ELF-1 (cell line): ENCODE data around the gene CCSER2.
A peak's percentile ranks its signal among the peaks of the same experiment; 100 is the strongest.

Source experiments
- DNase-seq: peaks from one replicate; pipeline ENCODE4 v3.0.0-alpha.2; 2016; ENCODE audit warnings: low read depth, low spot score

CCSER2 gene

DNA sequence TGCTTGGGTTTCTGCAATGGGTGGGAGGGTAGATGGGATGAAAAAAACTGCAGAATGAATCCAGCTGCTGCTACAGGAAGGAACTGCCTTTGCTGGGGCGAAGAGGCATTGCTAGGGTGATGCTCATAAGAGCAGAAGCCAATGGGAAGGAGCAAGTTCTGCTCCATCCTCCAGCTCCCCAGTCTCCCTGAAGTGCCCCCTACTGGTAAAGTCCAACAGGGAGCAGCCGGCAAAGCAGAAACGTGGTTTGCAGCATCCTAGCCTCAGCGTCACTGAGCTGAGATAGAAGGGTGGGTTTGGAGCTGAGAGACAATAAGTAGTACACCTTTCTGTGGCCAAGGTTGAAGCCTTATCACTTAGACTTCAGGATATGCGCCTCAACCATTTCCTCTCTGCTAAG, 220.5 kb downstream of the CCSER2 start:
- no peak for DNase-seq

DNA sequence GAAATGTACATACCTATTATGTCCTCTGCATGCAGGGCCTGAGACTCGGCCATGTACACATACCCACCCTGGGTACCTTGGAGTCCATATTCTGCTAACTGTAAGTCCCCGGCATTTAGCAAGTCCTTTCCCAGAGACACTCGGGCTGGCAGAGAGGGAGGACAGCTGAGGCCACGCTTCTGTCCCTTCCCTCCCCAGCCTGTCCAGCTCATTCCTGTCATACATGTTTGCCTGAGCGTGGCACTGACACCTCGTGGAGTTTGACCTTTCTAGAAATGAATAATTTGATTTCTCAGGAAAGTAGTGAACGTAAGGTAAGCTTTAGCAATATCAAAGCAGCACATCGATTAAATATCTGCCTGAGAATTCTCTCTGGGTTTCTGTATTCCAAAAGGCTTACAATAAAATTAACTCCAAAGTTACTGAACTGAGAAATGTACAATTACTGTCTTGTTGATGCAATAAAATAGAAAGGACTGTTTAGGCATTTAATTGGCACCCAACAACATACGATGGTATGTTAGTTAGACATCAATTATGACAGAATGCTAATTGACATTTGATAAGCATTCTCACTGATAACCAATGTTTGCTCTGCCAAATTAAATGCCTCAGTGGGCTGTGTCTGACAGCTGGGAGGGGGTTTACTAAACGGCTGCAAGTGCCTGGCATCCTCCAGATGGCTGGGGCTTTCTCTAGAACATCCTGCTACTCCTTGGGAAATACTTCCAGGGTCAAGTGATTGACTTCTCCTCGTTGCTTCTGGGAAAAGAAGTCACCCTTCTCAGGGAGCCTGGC, 221.2 kb downstream of the CCSER2 start:
- no peak for DNase-seq

DNA sequence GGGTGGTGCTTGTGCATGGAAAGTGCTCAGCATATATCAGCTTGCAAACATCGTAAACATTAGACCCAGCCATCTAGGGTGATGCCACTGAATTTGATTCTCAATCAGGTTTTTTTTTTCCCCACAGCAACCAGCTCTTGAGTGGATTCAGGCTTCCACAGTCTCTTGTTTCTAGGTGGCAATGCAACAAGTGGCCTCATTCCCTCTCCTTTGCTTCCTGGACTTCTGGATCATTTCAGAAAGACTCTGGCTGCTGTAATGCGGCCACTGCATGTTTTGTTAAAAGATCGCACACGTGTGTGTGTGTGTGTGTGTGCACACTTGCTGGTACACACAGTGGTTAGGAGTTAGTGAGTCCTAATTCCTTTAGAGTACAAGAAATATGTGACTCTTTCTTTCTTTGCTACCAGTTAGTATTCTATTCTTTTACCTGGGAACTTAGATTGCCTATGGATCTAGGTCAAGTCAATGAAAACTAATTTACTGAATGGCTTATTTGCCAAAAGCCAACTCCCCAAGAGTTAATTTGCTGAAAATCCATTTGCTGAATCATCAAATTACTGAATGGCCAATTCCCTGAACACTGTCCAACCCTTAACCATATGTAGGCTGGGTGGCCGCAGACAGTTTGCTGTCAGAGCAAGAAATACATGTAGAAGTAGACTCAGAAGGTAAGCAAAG, 222.5 kb downstream of the CCSER2 start:
- no peak for DNase-seq

DNA sequence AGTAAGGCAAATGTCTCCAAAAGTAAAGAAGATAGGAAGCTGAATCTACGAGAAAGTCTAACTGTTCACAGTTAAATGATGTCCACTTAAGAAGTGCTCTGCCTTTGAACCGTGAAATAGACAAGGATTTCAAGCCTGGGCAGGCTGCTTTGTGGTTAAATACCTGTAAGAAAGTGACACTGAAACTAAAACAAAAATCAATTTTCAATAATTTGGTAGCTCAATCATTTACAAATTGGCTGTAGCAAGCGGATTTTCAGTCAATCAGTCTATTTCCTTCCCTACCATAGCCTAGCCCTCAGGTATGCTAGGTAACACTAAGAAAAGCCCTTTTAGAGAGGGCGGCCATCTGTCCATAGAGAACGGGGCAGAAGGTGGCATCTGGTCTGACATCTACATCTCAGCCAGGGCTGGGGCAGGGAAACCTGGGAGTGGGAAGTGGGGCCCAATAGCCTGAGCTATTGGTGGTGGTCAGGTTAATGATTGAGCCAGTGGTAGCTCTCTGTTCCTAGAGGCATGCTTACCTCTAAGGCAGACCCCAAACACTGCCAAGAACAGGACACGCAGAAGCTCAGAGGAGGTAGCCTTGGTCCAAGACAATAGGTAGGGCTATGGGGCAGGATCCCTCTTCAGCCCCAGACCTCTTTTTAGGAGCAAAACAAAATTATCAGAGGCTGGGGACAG, 223.2 kb downstream of the CCSER2 start:
- no peak for DNase-seq

DNA sequence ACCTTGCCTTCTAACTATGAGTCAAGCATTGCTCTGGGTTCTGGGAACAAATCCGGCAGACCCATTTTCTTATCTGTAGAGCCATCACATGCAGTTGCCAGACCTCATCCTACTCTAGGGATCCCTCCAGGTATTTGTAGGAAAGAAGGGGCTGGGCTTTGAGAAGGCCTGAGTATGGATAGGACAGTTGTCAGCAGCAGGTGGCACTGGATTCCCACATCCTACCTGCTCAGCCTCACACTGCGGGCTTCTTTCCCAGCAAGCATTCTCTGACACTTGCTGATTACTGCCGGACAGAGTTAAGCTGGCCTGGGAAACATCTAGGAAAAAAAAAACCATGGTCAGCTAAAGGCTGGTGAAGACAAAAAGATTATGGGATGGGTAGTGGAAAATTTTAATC, 224.1 kb downstream of the CCSER2 start:
- peak; percentile 77 for DNase-seq

DNA sequence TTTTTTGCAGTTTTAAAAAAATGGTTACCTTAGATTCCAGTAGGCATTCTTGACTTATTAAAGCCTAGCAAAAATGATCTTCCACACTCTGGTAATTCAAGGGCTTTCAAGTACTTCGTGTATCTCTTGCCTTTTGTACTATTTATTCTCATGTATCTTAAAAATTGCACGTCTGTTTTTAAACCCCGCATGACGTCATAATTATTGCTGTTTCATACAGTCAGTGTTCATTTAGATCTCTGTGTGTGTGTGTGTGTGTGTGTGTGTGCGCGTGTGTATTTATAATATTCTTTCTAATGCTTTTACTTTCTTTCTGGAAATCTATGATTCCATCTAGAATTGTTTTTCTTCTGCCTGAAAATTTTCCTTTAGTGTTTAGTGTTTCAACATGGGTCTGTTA, 234.2 kb downstream of the CCSER2 start:
- DNase-seq, result no peak

DNA sequence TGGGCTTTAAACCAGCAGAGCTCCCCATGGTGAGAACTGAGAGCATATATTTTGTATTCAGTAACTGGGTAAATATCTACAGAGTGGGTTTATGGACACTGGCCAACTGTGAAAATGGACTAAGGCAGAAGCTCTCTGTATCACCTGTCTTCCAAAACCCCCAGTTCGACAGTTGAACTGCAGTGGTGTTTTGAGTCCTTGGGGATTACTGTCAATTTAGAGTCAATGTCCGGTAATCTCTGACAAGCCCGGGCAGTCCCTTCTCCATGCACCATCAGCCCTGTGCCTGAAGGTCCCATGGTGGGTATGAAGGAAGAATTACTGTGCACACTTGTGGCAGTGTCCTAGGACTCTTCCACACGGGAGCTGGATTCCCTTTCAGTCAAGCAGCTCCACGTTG, 235.0 kb downstream of the CCSER2 start:
- DNase-seq, result no peak

DNA sequence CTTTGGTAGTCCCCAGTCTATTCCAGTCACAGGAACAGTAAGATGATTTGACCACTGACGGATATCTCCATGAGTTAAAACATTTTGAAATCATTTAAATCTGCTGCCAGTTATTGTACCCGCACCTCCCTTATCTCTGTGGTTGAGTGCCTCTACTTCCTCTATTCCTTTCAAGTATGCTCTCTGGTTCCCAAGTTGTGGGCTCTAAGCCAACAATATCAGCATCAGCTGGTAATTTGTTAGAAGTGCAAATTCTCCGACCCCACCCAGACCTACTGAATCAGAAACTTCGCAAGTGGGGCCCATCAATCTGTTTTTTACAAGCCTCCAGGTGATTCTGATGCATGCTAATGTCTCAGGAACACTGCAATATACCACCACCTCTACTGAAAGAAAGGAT, 235.5 kb downstream of the CCSER2 start:
- DNase-seq, result no peak

DNA sequence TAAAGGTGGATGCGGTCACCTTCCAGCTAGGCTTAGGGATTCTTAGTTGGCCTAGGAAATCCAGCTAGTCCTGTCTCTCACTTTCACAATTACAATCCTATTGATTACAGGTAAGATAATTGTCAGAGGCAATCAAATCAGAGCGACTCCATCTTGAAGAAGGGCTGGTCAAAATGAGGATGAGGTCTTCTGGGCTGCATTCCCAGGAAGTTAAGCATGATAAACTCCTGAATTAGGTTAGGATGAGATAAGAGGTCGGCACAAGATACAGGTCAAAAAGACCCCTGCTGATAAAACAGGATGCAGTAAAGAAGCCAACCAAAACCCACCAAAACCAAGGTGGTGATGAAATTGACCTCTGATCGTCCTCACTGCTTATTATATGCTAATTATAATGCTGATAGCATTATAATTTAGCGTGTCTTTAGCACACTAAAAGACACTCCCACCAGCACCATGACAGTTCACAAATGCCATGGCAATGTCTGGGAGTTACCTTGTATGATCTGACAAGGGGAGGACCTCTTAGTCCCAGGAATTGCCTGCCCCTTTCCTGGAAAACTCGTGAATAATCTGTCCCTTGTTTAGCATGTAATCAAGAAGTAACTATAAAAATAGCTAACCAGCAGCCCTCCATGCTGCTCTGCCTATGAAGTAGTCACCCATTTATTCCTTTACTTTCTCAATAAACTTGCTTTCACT, 237.6 kb downstream of the CCSER2 start:
- DNase-seq, result no peak

DNA sequence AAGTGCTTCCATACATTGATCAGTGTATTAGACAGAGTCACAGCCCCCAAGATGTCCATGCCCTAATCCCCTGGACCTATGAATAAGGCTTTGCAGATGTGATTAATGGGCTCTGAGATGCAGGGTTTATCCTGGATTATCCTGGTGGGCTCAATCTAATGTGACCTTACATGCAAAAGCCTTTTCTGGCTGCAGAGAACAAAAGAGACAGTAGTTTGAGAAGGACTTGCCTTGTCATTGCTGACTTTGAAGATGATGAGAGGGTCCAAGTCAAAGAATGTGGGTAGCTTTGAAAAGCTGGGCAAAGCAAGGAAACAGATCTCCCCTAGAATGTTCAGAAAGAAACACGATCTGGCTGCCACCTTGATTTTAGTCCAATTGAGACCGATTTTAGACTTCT, 238.7 kb downstream of the CCSER2 start:
- no peak for DNase-seq
